Hippocampal formation (tissue), 2 donors: Measurements from ENCODE around the gene PSAP.

ENCODE experiments used
- DNase-seq, 2 donors: peaks; one replicate each; lab custom pipeline; 2025; lab: John Stamatoyannopoulos, UW

PSAP gene

DNA sequence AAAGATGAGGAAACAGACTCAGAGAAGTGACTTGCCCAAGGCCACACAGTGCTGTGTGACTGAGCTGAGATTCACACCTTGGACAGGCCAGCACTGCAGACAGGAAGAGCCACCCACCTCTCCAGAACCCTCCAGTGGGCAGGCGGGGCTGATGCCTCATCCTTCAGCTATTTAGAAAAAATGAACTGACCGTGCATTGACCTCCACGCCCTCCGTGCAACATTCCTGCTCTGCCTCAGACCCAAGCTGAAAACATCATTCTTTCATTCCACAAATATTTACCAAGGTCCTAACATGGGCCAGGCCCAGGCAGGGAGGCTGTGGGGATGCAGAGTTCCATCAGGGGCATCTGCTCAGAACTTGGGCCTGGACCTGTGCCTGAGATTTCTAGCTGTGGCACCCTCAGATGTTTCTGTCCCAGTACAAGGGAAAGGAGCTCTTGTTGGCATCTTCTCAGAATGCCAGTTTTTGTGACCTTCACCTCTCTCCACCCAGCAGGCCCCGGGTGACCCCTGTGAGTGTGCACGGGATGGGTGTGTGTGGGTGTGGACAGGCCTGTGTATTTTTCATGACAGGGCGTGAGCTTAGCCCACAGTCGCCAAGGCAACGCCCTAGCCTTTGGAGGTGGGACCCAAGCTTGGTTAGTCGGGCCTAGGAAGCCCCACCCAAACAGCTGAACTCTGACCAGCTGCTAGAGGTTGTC lies 84.2 kb downstream of the PSAP start:
- no peak for DNase-seq
